GM12878 (cell line): ENCODE measurements around the gene PPIB. TPM values are rescaled to one million over a fixed set of nuclear protein-coding genes. Genes with fewer than 3 reads are reported as not detected.

ENCODE experiments used
- ATAC-seq: fragments of 200-7000 bp; cut with Tn5 transposase; 3 replicates; pipeline ENCODE4 v1.9.1; 2020; ENCODE audit warnings: mild to moderate bottlenecking, moderate library complexity
- BruUV-seq: library from RNA; stranded (reverse); fragments of 400-500 nt; replicated peaks from 2 replicates; lab custom pipeline; 2021; lab: Mats Ljungman, UMichigan
- CTCF ChIA-PET: fragments of 300-600 bp; sonication (Branson Sonifier 250); formaldehyde crosslinking; extraction: SDS; loops from one replicate; lab custom pipeline; 2021; ENCODE audit warnings: inconsistent platforms; lab: Yijun Ruan, JAX
- POLR2A ChIA-PET: fragments of 350-600 bp; formaldehyde crosslinking; extraction: SDS; loops from one replicate; lab custom pipeline; 2021; ENCODE audit warnings: inconsistent platforms; lab: Charles Lee
- RAD21 ChIA-PET: fragments of 300-600 bp; sonication (Branson Sonifier 250); formaldehyde crosslinking; loops from one replicate; lab custom pipeline; 2023; ENCODE audit warnings: antibody characterized with exemption; ENCODE audit not compliant: unreplicated experiment; lab: Charles Lee
- SMC1A ChIA-PET: fragments of 300-600 bp; sonication (Branson Sonifier 250); formaldehyde crosslinking; loops from one replicate; lab custom pipeline; 2023; ENCODE audit not compliant: unreplicated experiment, uncharacterized antibody; lab: Charles Lee
- DNase-seq: peaks from one replicate; pipeline ENCODE4 v3.0.0-alpha.2; 2011; ENCODE audit warnings: low read depth, low spot score
- FAIRE-seq: peaks from 3 replicates; lab custom pipeline; 2011; peaks lifted over from hg19 to GRCh38; lab: Jason Lieb, UNC
- H2AFZ ChIP-seq: 2 replicates; pipeline ENCODE4 v1.6.0; 2011; ENCODE audit warnings: low read depth, low read length, control low read depth; ENCODE audit not compliant: control insufficient read depth
- H3K27ac ChIP-seq: 2 replicates; pipeline ENCODE4 v1.5.1; 2011; ENCODE audit warnings: control low read depth; ENCODE audit not compliant: control insufficient read depth, insufficient read depth
- H3K27me3 ChIP-seq, 2 experiments: replicated peaks in 1 of 2; 2 replicates each; pipeline versions ENCODE4 v1.6.0 to v1.6.1; 2011; ENCODE audit warnings: low read length in 1 of 2; ENCODE audit not compliant: control insufficient read depth in 2 of 2, insufficient read depth in 2 of 2
- H3K36me3 ChIP-seq, 2 experiments: 2 replicates each; pipeline ENCODE4 v1.5.1; 2011; ENCODE audit warnings: low read length in 1 of 2; ENCODE audit not compliant: control insufficient read depth in 2 of 2, insufficient read depth in 2 of 2
- H3K4me1 ChIP-seq: 2 replicates; pipeline ENCODE4 v1.6.1; 2011; ENCODE audit warnings: mild to moderate bottlenecking, low read length, moderate library complexity, mixed read lengths; ENCODE audit not compliant: control insufficient read depth, insufficient read depth
- H3K4me2 ChIP-seq: 2 replicates; pipeline ENCODE4 v1.6.0; 2011; ENCODE audit warnings: control low read depth; ENCODE audit not compliant: control insufficient read depth, insufficient read depth
- H3K4me3 ChIP-seq: fragments of 200-600 bp; sonication (generic); 2 replicates; pipeline ENCODE4 v1.5.1; 2016
- H3K79me2 ChIP-seq: 2 replicates; pipeline ENCODE4 v1.6.0; 2011; ENCODE audit warnings: low read length; ENCODE audit not compliant: control insufficient read depth, insufficient read depth
- H3K9ac ChIP-seq: 2 replicates; pipeline ENCODE4 v1.8.0; 2011; ENCODE audit warnings: low read length, control low read depth, mixed read lengths; ENCODE audit not compliant: control insufficient read depth, insufficient read depth
- H3K9me3 ChIP-seq: replicated peaks from 3 replicates; pipeline ENCODE4 v1.5.1; 2011; ENCODE audit warnings: mild to moderate bottlenecking, low read length; ENCODE audit not compliant: control insufficient read depth, insufficient read depth
- H4K20me1 ChIP-seq: 2 replicates; pipeline ENCODE4 v1.6.0; 2011; ENCODE audit not compliant: control insufficient read depth, insufficient read depth
- ASH2L ChIP-seq: fragments of 300-600, 200-600 bp; sonication (generic); IDR thresholded peaks from 2 replicates; pipeline ENCODE4 v1.6.1; 2017; ENCODE audit warnings: low read depth, mild to moderate bottlenecking, borderline replicate concordance
- BRCA1 ChIP-seq: IDR thresholded peaks from 2 replicates; pipeline ENCODE4 v1.6.1; 2011; ENCODE audit warnings: low read depth, low read length, improper control_type of control experiment
- CHD4 ChIP-seq: fragments of 200-600 bp; sonication (generic); IDR thresholded peaks from 2 replicates; pipeline ENCODE4 v1.6.1; 2016; ENCODE audit warnings: mild to moderate bottlenecking
- CREB1 ChIP-seq: IDR thresholded peaks from 2 replicates; pipeline ENCODE4 v1.6.1; 2012; ENCODE audit warnings: low read depth, mild to moderate bottlenecking, inconsistent platforms
- DPF2 ChIP-seq: fragments of 450-650 bp; IDR thresholded peaks from 2 replicates; pipeline ENCODE4 v1.6.1; 2017; ENCODE audit warnings: mild to moderate bottlenecking
- ESRRA ChIP-seq: IDR thresholded peaks from 2 replicates; pipeline ENCODE4 v1.6.1; 2012; ENCODE audit warnings: mild to moderate bottlenecking, low read length, improper control_type of control experiment
- MAX ChIP-seq: IDR thresholded peaks from 2 replicates; pipeline ENCODE4 v1.6.1; 2012; ENCODE audit warnings: low read depth, low read length, improper control_type of control experiment
- PML ChIP-seq: IDR thresholded peaks from 2 replicates; pipeline ENCODE4 v1.6.1; 2012; ENCODE audit warnings: low read length, inconsistent platforms
- POLR2A ChIP-seq: IDR thresholded peaks from 2 replicates; pipeline ENCODE4 v1.6.1; 2011; ENCODE audit warnings: low read depth, mild to moderate bottlenecking, low read length
- POLR2AphosphoS2 ChIP-seq: IDR thresholded peaks from 2 replicates; pipeline ENCODE4 v1.6.1; 2011; ENCODE audit warnings: low read depth, mild to moderate bottlenecking, low read length, improper control_type of control experiment, moderate library complexity
- POLR2AphosphoS5 ChIP-seq: IDR thresholded peaks from 2 replicates; pipeline ENCODE4 v1.6.1; 2011; ENCODE audit warnings: mild to moderate bottlenecking, low read length, inconsistent platforms
- POU2F2 ChIP-seq: IDR thresholded peaks from 3 replicates; pipeline ENCODE4 v1.6.1; 2011; ENCODE audit warnings: low read depth, mild to moderate bottlenecking, low read length, borderline replicate concordance
- RAD51 ChIP-seq: fragments of 450-650 bp; IDR thresholded peaks from 2 replicates; pipeline ENCODE4 v1.6.1; 2016; ENCODE audit warnings: moderate library complexity, mild to moderate bottlenecking, inconsistent platforms
- RBBP5 ChIP-seq: fragments of 200-600 bp; sonication (generic); conservative IDR thresholded peaks from 2 replicates; pipeline ENCODE4 v1.6.1; 2016
- ZSCAN29 ChIP-seq: fragments of 450-650 bp; IDR thresholded peaks from 2 replicates; pipeline ENCODE4 v1.6.1; 2017; ENCODE audit warnings: mild to moderate bottlenecking, moderate library complexity
- WGBS: methylation state at CpG from one replicate; pipeline ENCODE4 v1.1.6; 2016; ENCODE audit warnings: low lambda C conversion rate; ENCODE audit not compliant: insufficient replicate concordance, insufficient coverage; ENCODE audit errors: missing lambda C conversion rate; 5-methylcytosine and 5-hydroxymethylcytosine counted together
- in situ Hi-C: fragments of 300-500 bp; cut with MboI; formaldehyde crosslinking; loops from 9 replicates; pipeline ENCODE4 v1.14.3; 2018; ENCODE audit warnings: mixed read lengths
- intact Hi-C: fragments of 100-400 bp; cut with micrococcal nuclease; formaldehyde crosslinking; loops from one replicate; pipeline ENCODE4 v1.14.2; 2022; ENCODE audit not compliant: unreplicated experiment
- polyA plus RNA-seq, 11 experiments: library from polyadenylated mRNA; depleted of rRNA in 4 of 11; unstranded in 6 of 11; stranded (reverse) in 5 of 11; fragments of >200 nt; fragmentation: Nextera tagmentation in 4 of 11; fragmentation: Illumina TruSeq in 1 of 11; extraction: Ambion mirVana in 4 of 11; extraction: Trizol in 1 of 11; gene quantifications; 1 replicate in 1 of 11; 2 replicates in 10 of 11; pipeline versions ENCODE4 v1.2.1 to v1.2.3, GENCODE V29; 2011 to 2016; ENCODE audit warnings: inconsistent platforms in 2 of 11, missing spikeins in 2 of 11, low read depth in 1 of 11
- total RNA-seq, 4 experiments: library from RNA; depleted of rRNA in 3 of 4; stranded (reverse); fragments of >200 nt in 3 of 4; fragmentation: Illumina TruSeq in 1 of 4; extraction: Trizol in 1 of 4; gene quantifications; 2 replicates each; pipeline versions ENCODE4 v1.2.1 to v1.2.3, GENCODE V29; 2013 to 2021
- TF ChIP-seq, protein P1 (sequence below): fragments of 450-650 bp; IDR thresholded peaks from 2 replicates; pipeline ENCODE4 v1.6.1; 2016; ENCODE audit warnings: mild to moderate bottlenecking
- TF ChIP-seq, protein P2 (sequence below): fragments of 450-650 bp; conservative IDR thresholded peaks from 2 replicates; pipeline ENCODE4 v1.6.1; 2017; ENCODE audit warnings: mild to moderate bottlenecking, moderate library complexity

Gene PPIB
- total and polyA plus RNA-seq, 10 of the 15 experiments (the other 5 are each of a cell fraction or from before 2014, with no cell fraction given): 344 to 936 (median 508) TPM

- no peak overlapping the region for H2AFZ ChIP-seq
- no peak for TF ChIP-seq ZSCAN29
- TF ChIP-seq BRCA1: no peak
- no peak for TF ChIP-seq CREB1
- no peak for TF ChIP-seq DPF2
- peak; percentile 37 for TF ChIP-seq POLR2AphosphoS5
- TF ChIP-seq POLR2AphosphoS2: peak; percentile 30; the same call in 1 of the 2 replicates
- peak; percentile 68 for TF ChIP-seq POLR2A
- no peak for TF ChIP-seq MAX
- no peak for TF ChIP-seq ASH2L
- no peak for TF ChIP-seq CHD4
- no peak for TF ChIP-seq PML
- no peak for TF ChIP-seq RBBP5
- TF ChIP-seq, protein P1, sequence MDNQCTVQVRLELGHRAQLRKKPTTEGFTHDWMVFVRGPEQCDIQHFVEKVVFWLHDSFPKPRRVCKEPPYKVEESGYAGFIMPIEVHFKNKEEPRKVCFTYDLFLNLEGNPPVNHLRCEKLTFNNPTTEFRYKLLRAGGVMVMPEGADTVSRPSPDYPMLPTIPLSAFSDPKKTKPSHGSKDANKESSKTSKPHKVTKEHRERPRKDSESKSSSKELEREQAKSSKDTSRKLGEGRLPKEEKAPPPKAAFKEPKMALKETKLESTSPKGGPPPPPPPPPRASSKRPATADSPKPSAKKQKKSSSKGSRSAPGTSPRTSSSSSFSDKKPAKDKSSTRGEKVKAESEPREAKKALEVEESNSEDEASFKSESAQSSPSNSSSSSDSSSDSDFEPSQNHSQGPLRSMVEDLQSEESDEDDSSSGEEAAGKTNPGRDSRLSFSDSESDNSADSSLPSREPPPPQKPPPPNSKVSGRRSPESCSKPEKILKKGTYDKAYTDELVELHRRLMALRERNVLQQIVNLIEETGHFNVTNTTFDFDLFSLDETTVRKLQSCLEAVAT: no peak
- TF ChIP-seq, protein P2, sequence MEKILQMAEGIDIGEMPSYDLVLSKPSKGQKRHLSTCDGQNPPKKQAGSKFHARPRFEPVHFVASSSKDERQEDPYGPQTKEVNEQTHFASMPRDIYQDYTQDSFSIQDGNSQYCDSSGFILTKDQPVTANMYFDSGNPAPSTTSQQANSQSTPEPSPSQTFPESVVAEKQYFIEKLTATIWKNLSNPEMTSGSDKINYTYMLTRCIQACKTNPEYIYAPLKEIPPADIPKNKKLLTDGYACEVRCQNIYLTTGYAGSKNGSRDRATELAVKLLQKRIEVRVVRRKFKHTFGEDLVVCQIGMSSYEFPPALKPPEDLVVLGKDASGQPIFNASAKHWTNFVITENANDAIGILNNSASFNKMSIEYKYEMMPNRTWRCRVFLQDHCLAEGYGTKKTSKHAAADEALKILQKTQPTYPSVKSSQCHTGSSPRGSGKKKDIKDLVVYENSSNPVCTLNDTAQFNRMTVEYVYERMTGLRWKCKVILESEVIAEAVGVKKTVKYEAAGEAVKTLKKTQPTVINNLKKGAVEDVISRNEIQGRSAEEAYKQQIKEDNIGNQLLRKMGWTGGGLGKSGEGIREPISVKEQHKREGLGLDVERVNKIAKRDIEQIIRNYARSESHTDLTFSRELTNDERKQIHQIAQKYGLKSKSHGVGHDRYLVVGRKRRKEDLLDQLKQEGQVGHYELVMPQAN: no peak
- TF ChIP-seq ESRRA: no peak
- TF ChIP-seq RAD51: no peak
- 0 out of 3 replicates have a peak, but pooled peaks have one; percentile 20 for TF ChIP-seq POU2F2
- TF ChIP-seq, all 136 proteins: peak for 4
- H4K20me1 ChIP-seq: peaks cover 18% of the 10 kb centered on the region
- FAIRE-seq (no peak), ATAC-seq (no peak), DNase-seq (no peak)
- in situ Hi-C loops (no loop called here), intact Hi-C loops (loop anchor here (10.0 kb wide), 1 partner anchor 681 kb away; no protein-coding TSS in a partner anchor)
- H3K27ac ChIP-seq: no peak overlapping the region
- H3K36me3 ChIP-seq: peaks cover 34 to 37% of the 10 kb centered on the region in 2 experiments; a peak in 3 of 4 replicates
- no peak overlapping the region for H3K4me3 ChIP-seq
- SMC1A ChIA-PET: no interaction called here
- no peak overlapping the region for H3K9ac ChIP-seq
- peaks cover 48% of the 10 kb centered on the region for H3K79me2 ChIP-seq
- WGBS: 89% methylated on average over 15 of the region's 15 CpGs
- POLR2A ChIA-PET: interaction anchor here (1.3 kb wide), 1 partner anchor 32 kb away, joined by 4 read pairs; no protein-coding TSS in a partner anchor
- H3K27me3 ChIP-seq: no peaks in the 10 kb centered on the region
- no peak overlapping the region for H3K4me2 ChIP-seq
- TSS peak; percentile 40 for BruUV-seq
- CTCF ChIA-PET: interaction anchor here (0.9 to 5.6 kb wide), 3 partner anchors 12 to 66 kb away, joined by 3 to 98 read pairs (median 46); partner anchors contain the start of gene SNX1
- no peaks in the 10 kb centered on the region for H3K9me3 ChIP-seq
- H3K4me1 ChIP-seq: peaks cover 33% of the 10 kb centered on the region
- RAD21 ChIA-PET: interaction anchor here (1.7 kb wide), 1 partner anchor 11 kb away, joined by 4 read pairs; no protein-coding TSS in a partner anchor
Observed at GRCh38 chr15:64155802-64156651, 6.8 kb downstream of the PPIB start.
